Stromal cell of bone marrow (primary cell): Measurements from ENCODE around the gene GNLY.
A peak's percentile ranks its signal among the peaks of the same experiment; 100 is the strongest.

Experiments used
- DNase-seq: peaks from one replicate; pipeline ENCODE4 v3.0.0-alpha.2; 2012; ENCODE audit warnings: low read depth

GNLY gene

GRCh38 chr2:85684806-85685205, 9.4 kb upstream of the GNLY start:
- no peak for DNase-seq

- no peak for DNase-seq
Measured at GRCh38 chr2:85690932-85691331, 3.2 kb upstream of the GNLY start.

DNA sequence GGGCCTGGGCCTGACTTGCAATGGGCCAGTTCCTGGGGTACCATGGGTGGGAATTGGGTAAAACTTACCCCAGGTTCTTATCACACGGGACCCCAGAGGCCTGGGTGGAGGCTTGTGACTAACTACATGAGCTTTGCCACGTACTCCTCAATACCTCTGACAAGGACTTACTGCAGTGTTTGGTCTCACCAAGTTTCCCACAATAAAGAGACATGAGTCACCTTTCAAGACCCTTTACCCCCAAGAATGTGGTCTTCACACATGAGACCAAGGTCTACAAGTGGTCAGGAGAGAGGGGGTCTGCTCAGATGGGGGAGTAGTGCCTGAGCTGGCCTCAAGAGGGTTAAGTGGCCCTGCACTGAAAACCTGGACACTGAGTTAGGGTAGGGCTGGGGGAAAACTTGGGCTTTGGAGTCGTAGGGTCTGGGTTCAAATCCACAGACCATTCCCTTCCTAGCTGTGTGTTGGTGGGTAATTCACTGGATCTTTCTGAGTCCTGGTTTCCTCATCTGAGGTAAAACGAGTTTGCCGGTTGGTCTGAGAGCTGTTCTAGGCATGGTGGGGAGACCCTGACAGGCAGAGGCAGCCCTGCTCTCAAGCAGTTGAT, 2.0 kb upstream of the GNLY start:
- no peak for DNase-seq

- no peak for DNase-seq
Measured at GRCh38 chr2:85695121-85695520, 963 bp downstream of the GNLY start.

DNA sequence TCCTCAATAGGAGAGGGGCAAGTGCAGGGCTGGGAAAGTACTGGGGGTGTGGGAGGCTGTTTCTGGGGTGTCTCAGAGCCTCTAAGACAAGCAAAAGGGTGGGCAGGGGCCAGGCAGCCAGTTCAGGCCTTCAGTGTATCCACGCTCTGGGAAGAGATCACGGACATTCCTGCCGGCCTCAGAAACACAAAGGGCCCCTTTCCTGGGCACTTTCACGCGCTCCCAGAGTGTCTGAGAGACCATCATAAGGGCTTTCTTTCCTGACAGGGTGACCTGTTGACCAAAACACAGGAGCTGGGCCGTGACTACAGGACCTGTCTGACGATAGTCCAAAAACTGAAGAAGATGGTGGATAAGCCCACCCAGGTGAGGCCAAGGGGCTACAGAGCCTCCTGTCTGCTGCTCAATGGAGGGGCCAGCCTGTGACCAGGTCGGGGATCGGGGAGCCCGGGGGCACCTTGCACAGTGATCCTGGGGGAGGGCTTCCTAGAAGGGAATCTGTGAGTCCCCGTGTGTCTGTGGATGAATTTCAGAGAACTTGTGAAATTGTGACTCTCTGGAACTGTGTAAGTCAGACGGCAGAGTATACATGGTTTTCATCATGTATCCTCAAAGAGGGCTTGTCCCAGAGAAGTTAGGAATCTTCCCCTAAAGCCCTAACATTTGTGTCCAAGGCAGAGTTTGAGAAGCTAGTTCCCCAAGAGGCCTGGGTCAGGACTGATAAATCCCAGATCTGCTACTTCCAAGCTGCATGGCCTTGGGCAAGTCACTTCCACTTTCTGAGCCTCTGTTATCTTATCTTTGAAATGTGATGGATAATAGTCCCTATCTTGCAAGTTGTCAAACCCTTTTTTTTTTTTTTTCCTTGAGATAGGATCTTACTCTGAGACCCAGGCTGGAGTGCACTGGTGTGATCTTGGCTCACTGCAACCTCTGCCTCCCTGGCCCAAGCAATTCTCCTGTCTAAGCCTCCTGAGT, 1.8 kb downstream of the GNLY start:
- DNase-seq = no peak

GRCh38 chr2:85697096-85697495, 2.9 kb downstream of the GNLY start:
- DNase-seq = no peak

- no peak for DNase-seq
Measured at GRCh38 chr2:85697716-85698115, 3.6 kb downstream of the GNLY start.

GRCh38 chr2:85698184-85698879, 4.2 kb downstream of the GNLY start:
- DNase-seq = no peak

- no peak for DNase-seq
Measured at GRCh38 chr2:85698880-85699254, 4.7 kb downstream of the GNLY start.

GRCh38 chr2:85699325-85699724, 5.2 kb downstream of the GNLY start:
- no peak for DNase-seq

GRCh38 chr2:85702172-85702571, 8.0 kb downstream of the GNLY start:
- DNase-seq = peak; percentile 57

DNA sequence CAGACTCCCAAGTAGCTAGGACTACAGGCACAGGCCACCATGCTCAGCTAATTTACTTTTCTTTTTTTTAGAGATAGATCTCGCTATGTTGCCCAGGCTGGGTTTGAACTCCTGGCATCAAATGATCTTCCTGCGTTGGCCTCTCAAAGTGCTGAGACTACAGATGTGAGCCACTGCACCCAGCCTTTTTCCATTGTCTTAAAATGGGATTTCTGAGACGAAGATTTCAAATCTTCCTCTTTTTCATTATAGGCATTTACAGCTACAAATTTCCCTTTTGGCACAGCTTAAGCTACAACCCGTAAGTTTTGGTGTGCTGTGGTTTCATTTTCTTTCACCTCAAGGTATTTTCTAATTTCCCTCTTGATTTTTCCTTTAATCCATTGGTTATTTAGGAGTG, 8.6 kb downstream of the GNLY start:
- DNase-seq = no peak

GRCh38 chr2:85703329-85703728, 9.2 kb downstream of the GNLY start:
- no peak for DNase-seq

- DNase-seq = no peak
Measured at GRCh38 chr2:85704038-85704437, 9.9 kb downstream of the GNLY start.

GRCh38 chr2:85704800-85705679, 10.9 kb downstream of the GNLY start:
- DNase-seq = no peak

GRCh38 chr2:85705680-85706039, 11.5 kb downstream of the GNLY start:
- DNase-seq = peak; percentile 91

DNA sequence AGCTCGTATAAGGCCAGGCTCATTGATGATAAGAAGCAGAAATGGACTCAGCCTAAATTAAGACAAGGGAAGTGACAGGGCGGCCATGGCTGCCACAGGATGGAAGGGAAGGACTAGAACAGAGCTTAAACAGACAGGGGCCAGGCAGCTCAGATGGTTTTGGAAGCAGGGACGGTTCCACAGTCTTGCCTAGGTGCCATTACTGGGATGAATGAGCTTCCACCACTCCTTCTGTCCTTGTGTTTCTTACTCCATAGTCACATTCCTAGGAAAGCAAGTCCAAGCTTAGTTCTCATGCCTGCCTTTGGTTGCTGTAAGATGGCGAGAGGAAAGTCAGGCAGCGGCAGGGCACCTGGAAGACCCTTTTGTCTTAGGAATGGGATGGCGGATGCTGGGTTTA, 11.9 kb downstream of the GNLY start:
- DNase-seq = no peak

DNA sequence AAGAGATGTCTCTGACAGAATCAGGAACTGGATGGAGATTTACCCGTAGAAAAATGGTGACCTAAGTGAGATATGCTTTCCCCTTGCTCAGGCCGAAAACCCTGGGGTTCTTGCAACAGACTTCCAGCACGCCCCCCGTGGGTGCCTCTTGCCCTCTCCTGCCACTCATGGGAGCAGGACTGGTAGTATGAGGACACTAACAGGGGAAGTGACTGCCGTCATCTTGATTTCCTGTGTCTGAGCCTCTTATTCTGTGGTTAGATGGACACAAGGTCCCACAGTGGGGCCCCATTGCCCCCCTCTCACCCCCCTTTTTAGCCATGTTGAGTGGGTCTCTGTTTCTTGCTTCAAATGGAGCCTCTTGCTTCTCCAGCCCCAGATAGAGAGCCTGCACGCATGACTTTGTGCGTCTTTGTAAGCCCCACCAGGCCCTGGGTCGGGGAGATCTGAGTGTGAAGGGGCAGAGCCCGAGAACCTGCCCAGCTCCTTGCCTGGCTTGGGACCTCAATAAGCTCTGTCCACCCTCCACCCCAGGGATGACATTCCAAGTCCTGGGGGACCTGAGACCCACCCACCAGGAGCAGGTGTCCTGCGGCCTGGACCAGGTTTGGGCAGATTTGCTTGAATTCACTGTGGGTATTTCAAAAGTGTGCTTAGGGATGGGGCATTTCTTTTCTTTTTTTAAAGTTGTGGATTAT, 12.6 kb downstream of the GNLY start:
- DNase-seq = no peak

- peak; percentile 77 for DNase-seq
Measured at GRCh38 chr2:85707304-85707703, 13.1 kb downstream of the GNLY start.

GRCh38 chr2:85708641-85709040, 14.5 kb downstream of the GNLY start:
- DNase-seq = no peak

DNA sequence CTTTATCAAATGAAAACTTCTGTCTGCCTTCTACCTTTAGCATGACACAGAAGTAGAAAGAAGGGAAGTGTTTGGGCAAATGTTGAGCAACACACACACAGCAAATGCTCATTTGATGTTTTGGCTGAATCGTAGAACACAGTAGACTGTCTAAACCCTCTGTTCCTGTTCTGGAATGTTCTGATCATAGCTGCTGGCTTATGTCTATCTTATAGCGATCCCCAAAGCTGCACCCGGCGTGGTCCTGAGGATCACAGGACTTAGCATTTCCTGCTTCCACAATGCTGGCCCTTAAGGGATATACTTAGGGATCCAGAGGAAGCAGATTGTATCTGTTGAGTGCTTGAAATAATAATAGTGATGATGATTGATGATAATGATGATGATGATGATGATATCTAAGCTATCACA, 15.2 kb downstream of the GNLY start:
- DNase-seq = no peak
